CD4-positive, CD25-positive, alpha-beta regulatory T cell (primary cell): ENCODE results near the gene C1QBP. TPM values are rescaled to one million over a fixed set of nuclear protein-coding genes. Genes with fewer than 3 reads are reported as not detected.
"Not testable (repeated sequence)": the region's sequence is repeated elsewhere in the genome, so short reads cannot be mapped to it uniquely, and the experiment has no call there.

Experiments used
- ATAC-seq, 2 donors: fragments of 150-1000 bp; cut with Tn5 transposase; one replicate each; pipeline ENCODE4 v1.10.0; 2021; ENCODE audit warnings: low read depth in 2 of 2, moderate number of reproducible peaks in 2 of 2, moderate library complexity in 1 of 2
- DNase-seq, 3 donors: peaks; one replicate each; pipeline versions ENCODE4 v3.0.0 to v3.0.0-alpha.2; 2012 to 2022; ENCODE audit warnings: mixed read lengths in 1 of 3
- H3K27ac ChIP-seq: one replicate; pipeline ENCODE4 v1.7.0; 2013; ENCODE audit warnings: mild to moderate bottlenecking, low read length; ENCODE audit not compliant: insufficient read depth, poor library complexity, severe bottlenecking
- H3K27me3 ChIP-seq: one replicate; pipeline ENCODE4 v1.7.0; 2013; ENCODE audit warnings: low read length; ENCODE audit not compliant: control insufficient read depth, insufficient read depth
- H3K36me3 ChIP-seq: one replicate; pipeline ENCODE4 v1.7.0; 2013; ENCODE audit warnings: mild to moderate bottlenecking, low read length, moderate library complexity; ENCODE audit not compliant: control insufficient read depth, insufficient read depth
- H3K4me1 ChIP-seq: 2 replicates; pipeline ENCODE4 v1.7.0; 2013; ENCODE audit warnings: mild to moderate bottlenecking, low read length; ENCODE audit not compliant: insufficient read depth, control insufficient read depth, poor library complexity, severe bottlenecking
- H3K4me3 ChIP-seq: one replicate; pipeline ENCODE4 v1.7.0; 2013; ENCODE audit warnings: low read depth, mild to moderate bottlenecking, low read length, moderate library complexity
- H3K9me3 ChIP-seq, 2 experiments: 1 replicate in 1 of 2; 2 replicates in 1 of 2; pipeline ENCODE4 v1.7.0; 2013; ENCODE audit warnings: low read length in 2 of 2, mild to moderate bottlenecking in 1 of 2, moderate library complexity in 1 of 2; ENCODE audit not compliant: control insufficient read depth in 2 of 2
- H3K27ac Mint-ChIP-seq, 3 donors: one replicate each; pipeline ENCODE4 v1.8.0; 2020 to 2022; ENCODE audit warnings: mild to moderate bottlenecking in 3 of 3, mixed read lengths in 3 of 3, moderate library complexity in 2 of 3
- H3K27me3 Mint-ChIP-seq: one replicate; pipeline ENCODE4 v1.8.0; 2022; ENCODE audit warnings: mild to moderate bottlenecking, mixed read lengths
- H3K36me3 Mint-ChIP-seq: one replicate; pipeline ENCODE4 v1.8.0; 2020; ENCODE audit warnings: mixed read lengths
- H3K4me1 Mint-ChIP-seq, 4 donors: one replicate each; pipeline ENCODE4 v1.8.0; 2020 to 2022; ENCODE audit warnings: mixed read lengths in 4 of 4, mild to moderate bottlenecking in 1 of 4
- H3K4me3 Mint-ChIP-seq, 4 donors: one replicate each; pipeline ENCODE4 v1.8.0; 2020 to 2022; ENCODE audit warnings: mild to moderate bottlenecking in 4 of 4, mixed read lengths in 4 of 4, moderate library complexity in 3 of 4
- H3K9me3 Mint-ChIP-seq, 7 donors: one replicate each; pipeline ENCODE4 v1.8.0; 2020 to 2022; ENCODE audit warnings: mixed read lengths in 7 of 7, mild to moderate bottlenecking in 3 of 7, moderate library complexity in 2 of 7
- polyA plus RNA-seq, 4 donors: library from polyadenylated mRNA; unstranded; fragments of 300-500 nt; fragmentation: Illumina TruSeq; gene quantifications; one replicate each; pipeline ENCODE4 v1.2.3, GENCODE V29; 2021
- total RNA-seq: library from RNA; stranded (reverse); gene quantifications from one replicate; pipeline ENCODE4 v1.2.3, GENCODE V29; 2022

Gene C1QBP
- total and polyA plus RNA-seq, 5 donors from 2014 or later = 58.4 to 285 (median 253) TPM

DNA sequence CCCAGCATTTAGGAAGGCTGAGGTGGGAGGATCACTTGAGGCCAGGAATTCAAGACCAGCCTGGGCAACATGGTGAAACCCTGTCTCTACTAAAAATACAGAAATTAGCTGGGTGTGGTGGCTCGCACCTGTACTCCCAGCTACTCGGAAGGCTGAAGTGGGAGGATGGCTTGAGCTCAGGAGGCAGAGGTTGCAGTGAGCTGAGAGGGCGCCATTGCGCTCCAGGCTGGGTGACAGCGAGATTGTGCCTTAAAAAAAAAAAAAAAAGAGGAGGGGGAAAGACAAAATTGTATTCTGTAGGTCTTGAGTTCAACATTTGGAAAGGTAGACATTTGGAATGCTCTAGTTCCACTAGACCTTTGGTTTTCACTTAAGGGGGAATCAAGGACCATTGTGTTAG is 7.7 kb downstream of the C1QBP start:
- not testable (repeated sequence) for H3K9me3 Mint-ChIP-seq, H3K27ac ChIP-seq, ATAC-seq, H3K4me3 ChIP-seq, H3K27me3 ChIP-seq, H3K9me3 ChIP-seq, H3K27ac Mint-ChIP-seq, H3K4me1 ChIP-seq, H3K27me3 Mint-ChIP-seq, DNase-seq, H3K4me3 Mint-ChIP-seq
- H3K36me3 ChIP-seq = peaks cover 84% of the 10 kb centered on the region
- H3K36me3 Mint-ChIP-seq = peaks cover 55% of the 10 kb centered on the region
- H3K4me1 Mint-ChIP-seq = peaks cover 3 to 18% (median 9%) of the 10 kb centered on the region in 4 donors

DNA sequence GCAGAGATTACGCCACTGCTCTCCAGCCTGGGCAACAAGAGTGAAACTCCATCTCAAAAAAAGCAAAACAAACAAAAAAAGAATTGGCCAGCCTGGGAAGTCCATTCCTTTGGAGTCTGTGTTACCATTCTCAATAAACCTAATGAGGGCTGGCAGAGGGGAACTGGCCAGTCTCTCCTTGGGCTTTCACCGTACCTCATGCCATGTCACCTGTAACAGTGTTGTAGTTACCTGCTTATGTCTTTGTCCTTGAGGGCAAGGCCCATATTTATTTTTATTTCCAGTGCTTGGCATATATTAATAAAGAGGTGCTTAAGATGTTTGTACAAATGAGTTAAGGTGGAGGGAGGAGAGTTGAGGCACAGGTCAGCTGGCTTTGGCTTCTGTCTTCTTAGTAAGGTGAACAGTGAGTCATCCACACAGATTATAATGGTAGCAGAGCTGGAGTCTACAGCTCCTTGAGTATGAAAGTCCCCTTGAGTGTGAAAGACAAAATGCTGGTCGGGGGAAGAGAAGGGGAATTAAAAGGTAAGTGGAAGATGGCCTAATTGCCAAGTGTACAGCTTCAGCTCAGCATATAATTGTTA is 8.4 kb downstream of the C1QBP start:
- Mint-ChIP-seq H3K27ac (no peak overlapping the region), H3K9me3 (no peaks in the 10 kb centered on the region), H3K27me3 (no peaks in the 10 kb centered on the region), H3K4me1 (peaks cover 0 to 14% (median 6%) of the 10 kb centered on the region in 4 donors), H3K36me3 (peaks cover 59% of the 10 kb centered on the region), H3K4me3 (peak overlapping the region in 1 of 4 donors; percentile 57)
- no peak for ATAC-seq
- Histone ChIP-seq H3K4me1 (no peaks in the 10 kb centered on the region), H3K27me3 (no peaks in the 10 kb centered on the region), H3K9me3 (no peaks in the 10 kb centered on the region), H3K4me3 (no peak overlapping the region), H3K36me3 (peaks cover 87% of the 10 kb centered on the region), H3K27ac (no peak overlapping the region)
- no peak for DNase-seq

DNA sequence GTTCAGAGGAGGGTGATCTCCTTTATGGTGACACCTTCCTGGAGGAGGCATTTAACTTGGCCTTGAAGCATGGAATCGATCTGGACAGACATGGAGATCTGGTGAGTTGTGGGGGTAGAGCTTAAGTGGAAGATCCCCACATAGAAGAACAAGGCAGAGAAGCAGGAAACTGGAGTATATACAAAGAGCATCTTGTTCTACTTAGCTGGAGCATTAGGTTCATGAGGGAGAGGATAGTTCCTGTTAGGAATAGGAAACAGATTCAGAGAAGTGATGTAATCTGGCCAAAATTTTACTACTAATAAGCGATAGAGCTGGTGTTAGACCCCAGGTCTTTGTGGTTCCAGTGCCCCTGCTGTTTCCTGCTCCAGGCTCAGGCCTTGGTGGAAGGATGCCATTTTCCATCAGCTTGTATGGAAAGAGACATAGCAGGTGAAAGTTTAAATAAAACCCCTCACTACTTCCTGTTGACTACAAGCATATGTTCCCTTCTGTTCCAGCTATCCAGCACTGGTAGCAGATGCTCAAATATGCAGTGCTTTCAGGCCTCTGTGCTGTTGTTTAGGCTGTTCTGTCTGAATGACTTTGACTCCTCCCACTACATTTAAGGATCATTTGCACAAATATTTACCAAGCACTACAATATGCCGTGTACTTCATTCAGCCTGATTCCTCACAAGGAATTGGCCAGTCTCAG is 9.6 kb downstream of the C1QBP start:
- no peak overlapping the region for H3K4me3 Mint-ChIP-seq
- Histone ChIP-seq H3K27me3 (no peaks in the 10 kb centered on the region), H3K4me3 (no peak overlapping the region), H3K36me3 (peaks cover 92% of the 10 kb centered on the region), H3K27ac (no peak overlapping the region), H3K9me3 (no peaks in the 10 kb centered on the region), H3K4me1 (no peaks in the 10 kb centered on the region)
- peaks cover 0 to 10% (median 6%) of the 10 kb centered on the region in 4 donors for H3K4me1 Mint-ChIP-seq
- ATAC-seq = no peak
- no peaks in the 10 kb centered on the region for H3K9me3 Mint-ChIP-seq
- H3K27me3 Mint-ChIP-seq = no peaks in the 10 kb centered on the region
- peak overlapping the region in 1 of 3 donors; percentile 76 for H3K27ac Mint-ChIP-seq
- no peak for DNase-seq
- H3K36me3 Mint-ChIP-seq = peaks cover 56% of the 10 kb centered on the region

- H3K4me1 Mint-ChIP-seq = peaks cover 8 to 28% (median 19%) of the 10 kb centered on the region in 4 donors
- H3K9me3 Mint-ChIP-seq = no peaks in the 10 kb centered on the region
- no peak overlapping the region for H3K4me3 ChIP-seq
- H3K36me3 Mint-ChIP-seq = peaks cover 42% of the 10 kb centered on the region
- peaks cover 86% of the 10 kb centered on the region for H3K36me3 ChIP-seq
- ATAC-seq (no peak), DNase-seq (no peak)
- H3K4me1 ChIP-seq = peaks cover 13% of the 10 kb centered on the region
- H3K4me3 Mint-ChIP-seq = no peak overlapping the region
- no peaks in the 10 kb centered on the region for H3K9me3 ChIP-seq
- no peaks in the 10 kb centered on the region for H3K27me3 ChIP-seq
- no peaks in the 10 kb centered on the region for H3K27me3 Mint-ChIP-seq
- H3K27ac Mint-ChIP-seq = no peak overlapping the region
- no peak overlapping the region for H3K27ac ChIP-seq
These were observed 13.1 kb downstream of the C1QBP start for GRCh38 chr17:5425826-5426225.

DNA sequence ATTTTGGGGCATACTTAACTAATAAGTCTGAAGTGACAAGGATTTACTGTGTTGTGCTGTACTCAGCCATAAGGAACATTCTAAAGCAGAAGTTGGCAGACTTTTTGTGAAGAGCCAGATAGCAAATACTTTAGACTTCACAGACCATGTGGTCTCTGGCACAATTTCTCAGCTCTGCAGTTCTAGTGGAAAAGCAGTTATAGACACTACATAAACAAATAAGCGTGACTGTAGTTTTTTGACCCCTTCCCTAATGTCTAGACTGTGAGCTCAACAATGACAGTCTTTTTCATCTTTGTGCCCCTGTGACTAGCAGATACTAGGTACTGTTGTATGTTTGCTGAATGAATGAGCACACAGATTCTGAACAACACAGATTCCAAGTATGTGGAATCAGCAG is 14.0 kb downstream of the C1QBP start:
- ATAC-seq (no peak), DNase-seq (no peak)
- Mint-ChIP-seq H3K27me3 (no peaks in the 10 kb centered on the region), H3K27ac (peak overlapping the region in 1 of 3 donors; percentile 38), H3K9me3 (no peaks in the 10 kb centered on the region), H3K4me3 (no peak overlapping the region), H3K4me1 (peaks cover 16 to 34% (median 19%) of the 10 kb centered on the region in 4 donors), H3K36me3 (peaks cover 38% of the 10 kb centered on the region)
- peaks cover 80% of the 10 kb centered on the region for H3K36me3 ChIP-seq
- no peaks in the 10 kb centered on the region for H3K27me3 ChIP-seq
- H3K27ac ChIP-seq = no peak overlapping the region
- H3K4me1 ChIP-seq = peaks cover 19% of the 10 kb centered on the region
- no peaks in the 10 kb centered on the region for H3K9me3 ChIP-seq
- H3K4me3 ChIP-seq = no peak overlapping the region

GRCh38 chr17:5422505-5422904 is 16.4 kb downstream of the C1QBP start:
- no peak for DNase-seq
- H3K36me3 ChIP-seq = peaks cover 59% of the 10 kb centered on the region
- H3K4me3 ChIP-seq = no peak overlapping the region
- no peak overlapping the region for H3K27ac Mint-ChIP-seq
- H3K9me3 Mint-ChIP-seq = no peaks in the 10 kb centered on the region
- no peak overlapping the region for H3K27ac ChIP-seq
- H3K9me3 ChIP-seq = no peaks in the 10 kb centered on the region
- H3K36me3 Mint-ChIP-seq = peaks cover 28% of the 10 kb centered on the region
- peaks cover 32% of the 10 kb centered on the region for H3K4me1 ChIP-seq
- peak overlapping the region in 2 of 4 donors; percentile 55 to 80 for H3K4me3 Mint-ChIP-seq
- ATAC-seq = no peak
- H3K27me3 Mint-ChIP-seq = no peaks in the 10 kb centered on the region
- H3K27me3 ChIP-seq = no peaks in the 10 kb centered on the region
- H3K4me1 Mint-ChIP-seq = peaks cover 22 to 46% (median 24%) of the 10 kb centered on the region in 4 donors

GRCh38 chr17:5419959-5420653 is 18.8 kb downstream of the C1QBP start, which contains the start of gene RPAIN:
Gene RPAIN (plus strand): TSS chr17:5420182. CDS start chr17:5420211, 29 bp downstream.
- DNase-seq = peak; percentile 81 to 94 (median 90)
- H3K36me3 ChIP-seq = peaks cover 59% of the 10 kb centered on the region
- no peaks in the 10 kb centered on the region for H3K27me3 ChIP-seq
- Mint-ChIP-seq H3K4me3 (peak within 1 kb of the TSS; percentile 94 to 100 (median 98)), H3K4me1 (peaks cover 22 to 63% (median 28%) of the 10 kb centered on the region in 4 donors), H3K9me3 (no peaks in the 10 kb centered on the region), H3K36me3 (peaks cover 24% of the 10 kb centered on the region), H3K27ac (peak within 1 kb of the TSS; percentile 95 to 100 (median 99)), H3K27me3 (no peaks in the 10 kb centered on the region)
- H3K27ac ChIP-seq = peak within 1 kb of the TSS; percentile 99
- peak; percentile 69 to 70 for ATAC-seq
- H3K9me3 ChIP-seq = no peaks in the 10 kb centered on the region
- peak within 1 kb of the TSS; percentile 97 for H3K4me3 ChIP-seq
- H3K4me1 ChIP-seq = peaks cover 43% of the 10 kb centered on the region
